NB4 (cell line): ENCODE data around the gene ARL8B.
"Not testable (repeated sequence)": the region's sequence is repeated elsewhere in the genome, so short reads cannot be mapped to it uniquely, and the experiment has no call there.

Experiments used
- DNase-seq: peaks from one replicate; pipeline ENCODE4 v3.0.0; 2010; ENCODE audit warnings: low read depth
- H3K4me3 ChIP-seq: one replicate; pipeline ENCODE4 v1.5.1; 2011; ENCODE audit warnings: mild to moderate bottlenecking, low read depth, low read length, moderate library complexity
- MYC ChIP-seq: IDR thresholded peaks from 2 replicates; pipeline ENCODE4 v1.6.1; 2011; ENCODE audit warnings: low read depth, low read length
- POLR2A ChIP-seq: IDR thresholded peaks from 2 replicates; pipeline ENCODE4 v1.6.1; 2011; ENCODE audit warnings: mild to moderate bottlenecking; ENCODE audit not compliant: insufficient read length; ENCODE audit errors: extremely low read depth
- TF ChIP-seq, protein P1 (sequence below): IDR thresholded peaks from 2 replicates; pipeline ENCODE4 v1.6.1; 2011; ENCODE audit warnings: low read depth, low read length
- TF ChIP-seq, protein P2 (sequence below): IDR thresholded peaks from one replicate; pipeline ENCODE4 v1.5.1; 2012; ENCODE audit warnings: low read depth, low read length

Gene ARL8B

DNA sequence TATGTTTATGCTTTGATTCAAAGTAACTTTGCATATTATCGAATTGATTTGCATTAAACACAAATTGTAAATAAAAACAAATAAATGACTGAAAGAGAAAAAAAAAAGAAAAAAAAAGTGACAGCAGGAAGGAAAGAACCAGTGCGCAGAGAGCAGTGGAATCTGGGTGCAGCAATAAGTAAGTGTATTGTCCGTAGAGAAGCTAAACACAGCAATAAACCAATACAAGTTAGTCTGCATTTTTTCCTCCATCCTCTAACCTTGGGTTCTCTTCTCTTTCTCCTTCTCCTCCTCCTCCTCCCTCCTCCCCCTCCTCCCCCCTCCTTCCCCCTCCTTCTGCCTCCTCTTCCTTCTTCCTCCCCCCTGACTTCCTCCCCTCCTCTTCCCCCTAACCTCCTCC, 18.3 kb upstream of the ARL8B start:
- DNase-seq, result no peak
- TF ChIP-seq, protein P1, sequence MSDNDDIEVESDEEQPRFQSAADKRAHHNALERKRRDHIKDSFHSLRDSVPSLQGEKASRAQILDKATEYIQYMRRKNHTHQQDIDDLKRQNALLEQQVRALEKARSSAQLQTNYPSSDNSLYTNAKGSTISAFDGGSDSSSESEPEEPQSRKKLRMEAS, result no peak
- TF ChIP-seq POLR2A (no peak), MYC (no peak)
- TF ChIP-seq, protein P2, sequence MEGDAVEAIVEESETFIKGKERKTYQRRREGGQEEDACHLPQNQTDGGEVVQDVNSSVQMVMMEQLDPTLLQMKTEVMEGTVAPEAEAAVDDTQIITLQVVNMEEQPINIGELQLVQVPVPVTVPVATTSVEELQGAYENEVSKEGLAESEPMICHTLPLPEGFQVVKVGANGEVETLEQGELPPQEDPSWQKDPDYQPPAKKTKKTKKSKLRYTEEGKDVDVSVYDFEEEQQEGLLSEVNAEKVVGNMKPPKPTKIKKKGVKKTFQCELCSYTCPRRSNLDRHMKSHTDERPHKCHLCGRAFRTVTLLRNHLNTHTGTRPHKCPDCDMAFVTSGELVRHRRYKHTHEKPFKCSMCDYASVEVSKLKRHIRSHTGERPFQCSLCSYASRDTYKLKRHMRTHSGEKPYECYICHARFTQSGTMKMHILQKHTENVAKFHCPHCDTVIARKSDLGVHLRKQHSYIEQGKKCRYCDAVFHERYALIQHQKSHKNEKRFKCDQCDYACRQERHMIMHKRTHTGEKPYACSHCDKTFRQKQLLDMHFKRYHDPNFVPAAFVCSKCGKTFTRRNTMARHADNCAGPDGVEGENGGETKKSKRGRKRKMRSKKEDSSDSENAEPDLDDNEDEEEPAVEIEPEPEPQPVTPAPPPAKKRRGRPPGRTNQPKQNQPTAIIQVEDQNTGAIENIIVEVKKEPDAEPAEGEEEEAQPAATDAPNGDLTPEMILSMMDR, result no peak

DNA sequence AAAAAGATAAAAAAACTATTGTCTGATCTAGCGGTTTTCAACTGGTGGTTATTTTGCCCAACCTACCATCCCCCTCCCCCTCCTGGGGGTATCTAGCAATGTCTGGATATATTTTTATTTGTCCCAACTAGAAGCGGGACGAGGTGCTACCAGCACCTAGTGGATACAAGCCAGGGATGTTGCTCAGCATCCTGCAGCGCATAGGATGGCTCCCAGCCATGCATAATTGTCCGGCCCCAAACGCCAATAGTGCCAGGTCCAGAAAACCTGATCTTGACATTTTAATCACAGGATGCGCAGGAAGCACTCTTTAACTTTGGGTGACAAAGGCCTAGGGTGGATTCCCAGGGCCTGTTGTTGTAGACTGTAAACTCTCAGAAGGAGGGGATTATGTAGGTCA, 17.0 kb upstream of the ARL8B start:
- no peak overlapping the region for H3K4me3 ChIP-seq
- no peak for DNase-seq
- no peak for TF ChIP-seq MYC
- TF ChIP-seq, protein P2, result no peak
- TF ChIP-seq, protein P1, result no peak
- TF ChIP-seq POLR2A, result no peak

More for the DNA sequence above, 18.3 kb upstream of the ARL8B start:
- no peak overlapping the region for H3K4me3 ChIP-seq

DNA sequence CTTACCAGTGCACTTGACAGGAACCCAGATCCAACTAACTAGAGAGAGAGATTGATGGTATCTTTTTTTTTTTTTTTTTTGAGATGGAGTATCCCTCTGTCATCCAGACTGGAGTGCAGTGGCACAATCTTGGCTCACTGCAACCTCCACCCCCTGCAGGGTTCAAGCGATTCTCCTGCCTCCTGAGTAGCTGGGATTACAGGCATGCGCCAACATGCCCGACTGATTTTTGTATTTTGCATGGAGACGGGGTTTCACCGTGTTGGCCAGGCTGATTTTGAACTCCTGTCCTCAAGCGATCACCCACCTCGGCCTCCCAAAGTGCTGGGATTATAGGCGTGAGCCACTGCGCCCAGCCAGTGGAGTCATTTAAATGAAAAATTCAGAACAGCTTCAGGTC, 15.7 kb upstream of the ARL8B start:
- H3K4me3 ChIP-seq, DNase-seq: not testable (repeated sequence)

- not testable (repeated sequence) for H3K4me3 ChIP-seq, DNase-seq
Observed at GRCh38 chr3:5106933-5107334, 15.2 kb upstream of the ARL8B start.

GRCh38 chr3:5110337-5110736, 11.8 kb upstream of the ARL8B start:
- no peak for DNase-seq
- no peak for TF ChIP-seq MYC
- TF ChIP-seq, protein P1, result no peak
- TF ChIP-seq, protein P2, result no peak
- TF ChIP-seq POLR2A, result no peak
- H3K4me3 ChIP-seq, result no peak overlapping the region

GRCh38 chr3:5112043-5112442, 10.0 kb upstream of the ARL8B start:
- no peak for DNase-seq
- H3K4me3 ChIP-seq, result no peak overlapping the region
- TF ChIP-seq POLR2A (no peak), MYC (no peak)
- TF ChIP-seq, protein P2, result no peak
- TF ChIP-seq, protein P1, result no peak

GRCh38 chr3:5113726-5114125, 8.4 kb upstream of the ARL8B start:
- H3K4me3 ChIP-seq, DNase-seq: not testable (repeated sequence)
